H9 (cell line): ENCODE results near the gene AP4B1. TPM values are rescaled to one million over a fixed set of nuclear protein-coding genes. Genes with fewer than 3 reads are reported as not detected.

Experiments
- DNase-seq: peaks from one replicate; pipeline ENCODE4 v3.0.0-alpha.2; 2017
- H2AFZ ChIP-seq: one replicate; pipeline ENCODE4 v1.6.1; 2013; ENCODE audit warnings: mild to moderate bottlenecking, low read length, control low read depth, moderate library complexity
- H2AK5ac ChIP-seq: 2 replicates; pipeline ENCODE4 v1.6.1; 2013; ENCODE audit warnings: low read length, control low read depth, mixed read lengths; ENCODE audit not compliant: insufficient read length
- H2BK120ac ChIP-seq: one replicate; pipeline ENCODE4 v1.6.1; 2013; ENCODE audit warnings: low read depth, mild to moderate bottlenecking, low read length, control low read depth, inconsistent platforms; ENCODE audit not compliant: poor library complexity, severe bottlenecking
- H2BK12ac ChIP-seq: 2 replicates; pipeline ENCODE4 v1.6.1; 2013; ENCODE audit warnings: low read length, control low read depth, mixed read lengths, low read depth; ENCODE audit not compliant: insufficient read length
- H2BK15ac ChIP-seq: 2 replicates; pipeline ENCODE4 v1.6.1; 2013; ENCODE audit warnings: low read depth, low read length, control low read depth
- H2BK20ac ChIP-seq: one replicate; pipeline ENCODE4 v1.6.1; 2013; ENCODE audit warnings: low read depth, mild to moderate bottlenecking, low read length, control low read depth, inconsistent platforms; ENCODE audit not compliant: poor library complexity, severe bottlenecking
- H2BK5ac ChIP-seq: 2 replicates; pipeline ENCODE4 v1.6.1; 2013; ENCODE audit warnings: low read length, control low read depth, mixed read lengths; ENCODE audit not compliant: insufficient read length
- H3K14ac ChIP-seq: 2 replicates; pipeline ENCODE4 v1.6.1; 2013; ENCODE audit warnings: low read length, control low read depth; ENCODE audit not compliant: insufficient read depth
- H3K18ac ChIP-seq: 2 replicates; pipeline ENCODE4 v1.6.1; 2013; ENCODE audit warnings: low read depth, mild to moderate bottlenecking, mixed read lengths, low read length, control low read depth; ENCODE audit not compliant: insufficient read length
- H3K23ac ChIP-seq: 2 replicates; pipeline ENCODE4 v1.6.1; 2013; ENCODE audit warnings: low read length, control low read depth, mixed read lengths, low read depth; ENCODE audit not compliant: insufficient read length
- H3K23me2 ChIP-seq: 2 replicates; pipeline ENCODE4 v1.6.1; 2013; ENCODE audit warnings: low read depth, mild to moderate bottlenecking, mixed read lengths, low read length, control low read depth; ENCODE audit not compliant: insufficient read length, poor library complexity, severe bottlenecking
- H3K27ac ChIP-seq: 2 replicates; pipeline ENCODE4 v1.5.1; 2013; ENCODE audit warnings: low read length, control low read depth, mixed read lengths, low read depth; ENCODE audit not compliant: insufficient read length
- H3K27me3 ChIP-seq: 2 replicates; pipeline ENCODE4 v1.6.1; 2013; ENCODE audit warnings: low read length, control low read depth, inconsistent platforms; ENCODE audit not compliant: insufficient read depth
- H3K4ac ChIP-seq: 2 replicates; pipeline ENCODE4 v1.6.1; 2013; ENCODE audit warnings: low read depth, mild to moderate bottlenecking, control low read depth, inconsistent platforms, low read length, moderate library complexity
- H3K4me1 ChIP-seq: 2 replicates; pipeline ENCODE4 v1.6.1; 2013; ENCODE audit warnings: low read length, control low read depth, inconsistent platforms; ENCODE audit not compliant: insufficient read depth
- H3K4me2 ChIP-seq: 2 replicates; pipeline ENCODE4 v1.6.1; 2013; ENCODE audit warnings: low read length, control low read depth, mixed read lengths; ENCODE audit not compliant: insufficient read length, insufficient read depth
- H3K56ac ChIP-seq: 2 replicates; pipeline ENCODE4 v1.6.1; 2013; ENCODE audit warnings: low read depth, mild to moderate bottlenecking, mixed read lengths, low read length, control low read depth; ENCODE audit not compliant: insufficient read length
- H3K79me1 ChIP-seq: 2 replicates; pipeline ENCODE4 v1.6.1; 2013; ENCODE audit warnings: low read depth, mild to moderate bottlenecking, moderate library complexity, low read length, control low read depth, inconsistent platforms; ENCODE audit not compliant: insufficient read depth, poor library complexity, severe bottlenecking
- H3K79me2 ChIP-seq: 2 replicates; pipeline ENCODE4 v1.6.1; 2013; ENCODE audit warnings: low read length, control low read depth, inconsistent platforms; ENCODE audit not compliant: insufficient read depth
- H3K9ac ChIP-seq: 2 replicates; pipeline ENCODE4 v1.6.1; 2013; ENCODE audit warnings: low read length, control low read depth, mixed read lengths; ENCODE audit not compliant: insufficient read length; ENCODE audit errors: extremely low read depth
- H3K9me3 ChIP-seq: one replicate; pipeline ENCODE4 v1.6.1; 2013; ENCODE audit warnings: low read depth, low read length, inconsistent platforms; ENCODE audit not compliant: control insufficient read depth
- H3T11ph ChIP-seq: one replicate; pipeline ENCODE4 v1.6.1; 2013; ENCODE audit warnings: mild to moderate bottlenecking, low read length, control low read depth, inconsistent platforms
- H4K20me1 ChIP-seq: one replicate; pipeline ENCODE4 v1.6.1; 2013; ENCODE audit not compliant: control insufficient read depth, insufficient read length, insufficient read depth
- H4K5ac ChIP-seq: 2 replicates; pipeline ENCODE4 v1.6.1; 2013; ENCODE audit warnings: low read depth, mild to moderate bottlenecking, mixed read lengths, low read length, control low read depth; ENCODE audit not compliant: insufficient read length
- H4K8ac ChIP-seq: replicated peaks from 2 replicates; pipeline ENCODE4 v1.6.1; 2013; ENCODE audit warnings: low read length, control low read depth, mixed read lengths, low read depth; ENCODE audit not compliant: insufficient read length
- H4K91ac ChIP-seq: 2 replicates; pipeline ENCODE4 v1.6.1; 2013; ENCODE audit warnings: low read depth, mild to moderate bottlenecking, moderate library complexity, mixed read lengths, low read length, control low read depth; ENCODE audit not compliant: insufficient read length
- H3K27ac Mint-ChIP-seq, 3 experiments: 2 replicates in 2 of 3; 3 replicates in 1 of 3; pipeline ENCODE4 v1.8.0; 2020 to 2021; ENCODE audit warnings: mixed read lengths in 3 of 3, mild to moderate bottlenecking in 1 of 3, moderate library complexity in 1 of 3
- H3K27me3 Mint-ChIP-seq: 2 replicates; pipeline ENCODE4 v1.8.0; 2021; ENCODE audit warnings: low read depth, mild to moderate bottlenecking, moderate library complexity, mixed read lengths
- H3K36me3 Mint-ChIP-seq, 3 experiments: 2 replicates in 2 of 3; 3 replicates in 1 of 3; pipeline ENCODE4 v1.8.0; 2020 to 2021; ENCODE audit warnings: low read depth in 3 of 3, mixed read lengths in 3 of 3; ENCODE audit not compliant: insufficient read depth in 1 of 3
- H3K4me1 Mint-ChIP-seq, 2 experiments: 2 replicates each; pipeline ENCODE4 v1.8.0; 2020; ENCODE audit warnings: mixed read lengths in 2 of 2
- H3K4me3 Mint-ChIP-seq, 2 experiments: 2 replicates in 1 of 2; 3 replicates in 1 of 2; pipeline ENCODE4 v1.8.0; 2020 to 2021; ENCODE audit warnings: mild to moderate bottlenecking in 2 of 2, mixed read lengths in 2 of 2, moderate library complexity in 1 of 2
- H3K9me3 Mint-ChIP-seq, 2 experiments: 2 replicates in 1 of 2; 3 replicates in 1 of 2; pipeline ENCODE4 v1.8.0; 2020; ENCODE audit warnings: mild to moderate bottlenecking in 2 of 2, mixed read lengths in 2 of 2, moderate library complexity in 1 of 2
- CTCF ChIP-seq: fragments of 200-600 bp; sonication (generic); conservative IDR thresholded peaks from 3 replicates; pipeline ENCODE4 v1.8.0; 2021; ENCODE audit warnings: antibody characterized with exemption, mild to moderate bottlenecking
- WGBS: extraction: QIAGEN DNeasy Blood & Tissue Kit; methylation state at CpG from one replicate; pipeline ENCODE4 v1.1.7; 2013; ENCODE audit warnings: missing lambda C conversion rate, low lambda C conversion rate, mixed read lengths; ENCODE audit not compliant: insufficient read length; ENCODE audit errors: extremely low coverage; 5-methylcytosine and 5-hydroxymethylcytosine counted together
- total RNA-seq: library from RNA; stranded (reverse); gene quantifications from 2 replicates; pipeline ENCODE4 v1.2.1, GENCODE V29; 2021

AP4B1 gene
- total RNA-seq, 1 experiment from 2014 or later: 19.3 TPM

- Mint-ChIP-seq H3K4me1 (no peaks in the 10 kb centered on the region; a peak in 1 of 4 replicates), H3K27ac (no peak overlapping the region), H3K36me3 (no peaks in the 10 kb centered on the region), H3K4me3 (no peak overlapping the region), H3K27me3 (no peaks in the 10 kb centered on the region), H3K9me3 (no peaks in the 10 kb centered on the region)
- no peak overlapping the region for H3K56ac ChIP-seq
- H3K79me2 ChIP-seq: no peaks in the 10 kb centered on the region
- no peak overlapping the region for H4K91ac ChIP-seq
- H2BK5ac ChIP-seq: no peak overlapping the region
- H3K4ac ChIP-seq: no peak overlapping the region
- H4K20me1 ChIP-seq: no peaks in the 10 kb centered on the region
- no peak overlapping the region for H3K4me2 ChIP-seq
- no CpG with 5 or more reads among the region's 1 CpG for WGBS
- no peak for TF ChIP-seq CTCF
- H3K14ac ChIP-seq: no peak overlapping the region
- no peaks in the 10 kb centered on the region for H3K79me1 ChIP-seq
- H2AK5ac ChIP-seq: no peak overlapping the region
- no peaks in the 10 kb centered on the region for H3K9me3 ChIP-seq
- no peak overlapping the region for H2BK120ac ChIP-seq
- H4K5ac ChIP-seq: no peak overlapping the region
- no peak overlapping the region for H2AFZ ChIP-seq
- no peak overlapping the region for H3T11ph ChIP-seq
- no peak overlapping the region for H3K9ac ChIP-seq
- no peaks in the 10 kb centered on the region for H3K4me1 ChIP-seq
- no peak overlapping the region for H3K23ac ChIP-seq
- DNase-seq: no peak
- H3K27me3 ChIP-seq: no peaks in the 10 kb centered on the region
- no peak overlapping the region for H2BK15ac ChIP-seq
- H2BK20ac ChIP-seq: no peak overlapping the region
- H2BK12ac ChIP-seq: no peak overlapping the region
- H3K23me2 ChIP-seq: no peaks in the 10 kb centered on the region
- no peak overlapping the region for H3K18ac ChIP-seq
- H4K8ac ChIP-seq: no peak overlapping the region
- H3K27ac ChIP-seq: no peak overlapping the region
Observed at GRCh38 chr1:113858982-113859381, 45.6 kb downstream of the AP4B1 start.
